HEK293 (cell line): Measurements from ENCODE around the gene LRRC26.
A peak's percentile ranks its signal among the peaks of the same experiment; 100 is the strongest.

Source experiments
- AEBP2 ChIP-seq: fragments of 450-650 bp; formaldehyde crosslinking; IDR thresholded peaks from 2 replicates; pipeline ENCODE4 v1.5.1; 2016; ENCODE audit warnings: missing biosample characterization, missing genetic modification characterization, borderline replicate concordance
- HOXA7 ChIP-seq: sonication (generic); formaldehyde crosslinking; IDR thresholded peaks from 2 replicates; pipeline ENCODE4 v1.8.1; 2022; ENCODE audit warnings: missing genetic modification reagents, borderline replicate concordance
- IKZF3 ChIP-seq: fragments of 450-650 bp; IDR thresholded peaks from 2 replicates; pipeline ENCODE4 v1.5.0; 2018; ENCODE audit warnings: missing biosample characterization, mild to moderate bottlenecking, missing genetic modification characterization, moderate library complexity
- KLF16 ChIP-seq: fragments of 450-650 bp; formaldehyde crosslinking; IDR thresholded peaks from 2 replicates; pipeline ENCODE4 v1.5.1; 2017; ENCODE audit warnings: missing biosample characterization, missing genetic modification characterization
- KLF17 ChIP-seq: fragments of 450-650 bp; formaldehyde crosslinking; IDR thresholded peaks from 2 replicates; pipeline ENCODE4 v1.5.1; 2016; ENCODE audit warnings: missing biosample characterization, missing genetic modification characterization
- KLF8 ChIP-seq: fragments of 450-650 bp; formaldehyde crosslinking; IDR thresholded peaks from 2 replicates; pipeline ENCODE4 v1.5.1; 2016; ENCODE audit warnings: missing biosample characterization, missing genetic modification characterization
- KLF9 ChIP-seq: fragments of 450-650 bp; formaldehyde crosslinking; IDR thresholded peaks from 2 replicates; pipeline ENCODE4 v1.5.1; 2016; ENCODE audit warnings: missing biosample characterization, missing genetic modification characterization, low read depth
- PRDM1 ChIP-seq: fragments of 450-650 bp; formaldehyde crosslinking; IDR thresholded peaks from 2 replicates; pipeline ENCODE4; 2016; ENCODE audit warnings: missing biosample characterization, missing genetic modification characterization
- PRDM10 ChIP-seq: fragments of 450-650 bp; formaldehyde crosslinking; IDR thresholded peaks from 2 replicates; pipeline ENCODE4 v1.5.1; 2016; ENCODE audit warnings: missing biosample characterization, missing genetic modification characterization
- SP2 ChIP-seq: fragments of 450-650 bp; formaldehyde crosslinking; IDR thresholded peaks from 2 replicates; pipeline ENCODE4 v1.5.1; 2016; ENCODE audit warnings: missing biosample characterization, missing genetic modification characterization
- SP3 ChIP-seq: fragments of 450-650 bp; formaldehyde crosslinking; IDR thresholded peaks from 2 replicates; pipeline ENCODE4 v1.5.1; 2016; ENCODE audit warnings: missing biosample characterization, missing genetic modification characterization
- TSHZ1 ChIP-seq: fragments of 450-650 bp; formaldehyde crosslinking; IDR thresholded peaks from 2 replicates; pipeline ENCODE4 v1.5.1; 2016; ENCODE audit warnings: missing biosample characterization, missing genetic modification characterization, borderline replicate concordance
- WT1 ChIP-seq: fragments of 450-650 bp; formaldehyde crosslinking; IDR thresholded peaks from 2 replicates; pipeline ENCODE4 v1.5.1; 2016; ENCODE audit warnings: missing biosample characterization, missing genetic modification characterization
- ZFP37 ChIP-seq: fragments of 450-650 bp; formaldehyde crosslinking; IDR thresholded peaks from 2 replicates; pipeline ENCODE4 v1.5.1; 2016; ENCODE audit warnings: missing biosample characterization, missing genetic modification characterization
- ZNF133 ChIP-seq: fragments of 450-650 bp; formaldehyde crosslinking; IDR thresholded peaks from 2 replicates; pipeline ENCODE4 v1.5.1; 2016; ENCODE audit warnings: missing biosample characterization, missing genetic modification characterization
- ZNF157 ChIP-seq: fragments of 450-650 bp; formaldehyde crosslinking; IDR thresholded peaks from 2 replicates; pipeline ENCODE4 v1.5.1; 2016; ENCODE audit warnings: missing biosample characterization, missing genetic modification characterization
- ZNF280D ChIP-seq: fragments of 450-650 bp; formaldehyde crosslinking; IDR thresholded peaks from 2 replicates; pipeline ENCODE4 v1.5.1; 2016; ENCODE audit warnings: missing biosample characterization, missing genetic modification characterization
- ZNF335 ChIP-seq: fragments of 450-650 bp; formaldehyde crosslinking; conservative IDR thresholded peaks from 2 replicates; pipeline ENCODE4 v1.5.1; 2016; ENCODE audit warnings: missing biosample characterization, missing genetic modification characterization
- ZNF362 ChIP-seq: fragments of 450-650 bp; formaldehyde crosslinking; IDR thresholded peaks from 2 replicates; pipeline ENCODE4 v1.5.1; 2016; ENCODE audit warnings: missing biosample characterization, missing genetic modification characterization
- ZNF426 ChIP-seq: fragments of 450-650 bp; formaldehyde crosslinking; IDR thresholded peaks from 2 replicates; pipeline ENCODE4 v1.5.1; 2017; ENCODE audit warnings: missing biosample characterization, missing genetic modification characterization, mild to moderate bottlenecking, inconsistent platforms, moderate library complexity
- ZNF473 ChIP-seq: fragments of 450-650 bp; formaldehyde crosslinking; IDR thresholded peaks from 2 replicates; pipeline ENCODE4 v1.5.1; 2017; ENCODE audit warnings: missing biosample characterization, missing genetic modification characterization
- ZNF548 ChIP-seq: fragments of 450-650 bp; formaldehyde crosslinking; IDR thresholded peaks from 2 replicates; pipeline ENCODE4 v1.5.1; 2016; ENCODE audit warnings: missing biosample characterization, missing genetic modification characterization
- ZNF560 ChIP-seq: fragments of 450-650 bp; formaldehyde crosslinking; IDR thresholded peaks from 2 replicates; pipeline ENCODE4 v1.5.1; 2017; ENCODE audit warnings: missing biosample characterization, missing genetic modification characterization, borderline replicate concordance
- ZNF585B ChIP-seq: fragments of 450-650 bp; formaldehyde crosslinking; IDR thresholded peaks from 2 replicates; pipeline ENCODE4 v1.5.1; 2016; ENCODE audit warnings: missing biosample characterization, missing genetic modification characterization
- ZNF654 ChIP-seq: fragments of 450-650 bp; formaldehyde crosslinking; IDR thresholded peaks from 2 replicates; pipeline ENCODE4 v1.5.1; 2016; ENCODE audit warnings: low read depth, missing biosample characterization, missing genetic modification characterization
- ZNF707 ChIP-seq: fragments of 450-650 bp; formaldehyde crosslinking; IDR thresholded peaks from 2 replicates; pipeline ENCODE4 v1.5.1; 2016; ENCODE audit warnings: missing biosample characterization, missing genetic modification characterization
- ZXDB ChIP-seq: fragments of 450-650 bp; formaldehyde crosslinking; IDR thresholded peaks from 2 replicates; pipeline ENCODE4 v1.5.1; 2016; ENCODE audit warnings: missing biosample characterization, missing genetic modification characterization

Gene LRRC26

GRCh38 chr9:137149942-137150616 lies 19.8 kb downstream of the LRRC26 start (continued):
- no peak for TF ChIP-seq ZNF280D (tag by site-specific recombination)
- no peak for TF ChIP-seq ZNF560
- TF ChIP-seq PRDM1 (tag by site-specific recombination), result 0 out of 2 replicates have a peak, but pooled peaks have one; percentile 39
- peak; percentile 59 for TF ChIP-seq ZNF335 (tag by site-specific recombination)
- TF ChIP-seq ZNF707 (tag by site-specific recombination), result no peak
- TF ChIP-seq ZNF362 (tag by site-specific recombination), result peak; percentile 97
- no peak for TF ChIP-seq ZNF548 (tag by site-specific recombination)
- TF ChIP-seq KLF8 (tag by site-specific recombination), result peak; percentile 95
- no peak for TF ChIP-seq ZNF473 (tag by site-specific recombination)
- TF ChIP-seq SP2 (tag by site-specific recombination), result peak; percentile 74
- TF ChIP-seq ZNF157 (tag by site-specific recombination), result no peak
- 0 out of 2 replicates have a peak, but pooled peaks have one; percentile 10 for TF ChIP-seq KLF9 (tag by site-specific recombination)
- TF ChIP-seq ZXDB (tag by site-specific recombination), result no peak
- no peak for TF ChIP-seq HOXA7
- TF ChIP-seq PRDM10 (tag by site-specific recombination), result no peak
- TF ChIP-seq ZNF654 (tag by site-specific recombination), result no peak
- no peak for TF ChIP-seq WT1 (tag by site-specific recombination)
- TF ChIP-seq KLF16, result no peak
- no peak for TF ChIP-seq ZNF133 (tag by site-specific recombination)
- TF ChIP-seq TSHZ1 (tag by site-specific recombination), result no peak
- no peak for TF ChIP-seq ZNF585B (tag by site-specific recombination)
- no peak for TF ChIP-seq KLF17
- peak; percentile 94 for TF ChIP-seq SP3 (tag by site-specific recombination)
- no peak for TF ChIP-seq ZFP37 (tag by site-specific recombination)
- peak; percentile 83 for TF ChIP-seq IKZF3 (tag by site-specific recombination)
- TF ChIP-seq AEBP2, result no peak
- no peak for TF ChIP-seq ZNF426 (tag by site-specific recombination)
